Measurements from ENCODE around the gene QSOX1.

The QSOX1 gene

GRCh38 chr1:180218806-180219765, 64.4 kb downstream of the QSOX1 start:
- DNase-seq = no peak

- DNase-seq = no peak
Measured at GRCh38 chr1:180219776-180220175, 65.1 kb downstream of the QSOX1 start.

- no peak for DNase-seq
Measured at GRCh38 chr1:180221462-180221861, 66.8 kb downstream of the QSOX1 start.

- DNase-seq = no peak
Measured at GRCh38 chr1:180224902-180225301, 70.2 kb downstream of the QSOX1 start.

- DNase-seq = no peak
Measured at GRCh38 chr1:180225403-180225802, 70.7 kb downstream of the QSOX1 start.

- DNase-seq = no peak
Measured at GRCh38 chr1:180227861-180228647, 73.4 kb downstream of the QSOX1 start.

GRCh38 chr1:180228648-180229482, 74.2 kb downstream of the QSOX1 start:
- no peak for DNase-seq

- peak in 1 of 2 experiments; percentile 12 for DNase-seq
Measured at GRCh38 chr1:180229483-180230415, 75.1 kb downstream of the QSOX1 start, which contains the start of gene LHX4. Gene LHX4 (plus strand): TSS chr1:180230264. CDS start chr1:180230530, 266 bp downstream.

- DNase-seq = no peak
Measured at GRCh38 chr1:180230416-180230790, 75.7 kb downstream of the QSOX1 start.

- no peak for DNase-seq
Measured at GRCh38 chr1:180230791-180231505, 76.3 kb downstream of the QSOX1 start.

- no peak for DNase-seq
Measured at GRCh38 chr1:180231506-180231921, 76.8 kb downstream of the QSOX1 start.

- DNase-seq = no peak
Measured at GRCh38 chr1:180231936-180232335, 77.3 kb downstream of the QSOX1 start.

- DNase-seq = no peak
Measured at GRCh38 chr1:180232521-180233043, 77.9 kb downstream of the QSOX1 start.

GRCh38 chr1:180233191-180234011, 78.7 kb downstream of the QSOX1 start:
- DNase-seq = no peak

- no peak for DNase-seq
Measured at GRCh38 chr1:180234369-180235076, 79.9 kb downstream of the QSOX1 start.

- DNase-seq = no peak
Measured at GRCh38 chr1:180235077-180235501, 80.4 kb downstream of the QSOX1 start.

- no peak for DNase-seq
Measured at GRCh38 chr1:180235502-180236239, 81.0 kb downstream of the QSOX1 start.

Measured in stimulated activated CD4-positive, alpha-beta T cell treated with anti-CD3 and anti-CD28 coated beads, Interleukin-4, amount 100 ng/mL, for 4 hours (primary cell).